Islet of Langerhans (tissue), 1 donor: Measurements from ENCODE around the gene NFS1.
"Not testable (repeated sequence)": the region's sequence is repeated elsewhere in the genome, so short reads cannot be mapped to it uniquely, and the experiment has no call there.

Source experiments
- FAIRE-seq: peaks from one replicate; lab custom pipeline; 2011; peaks lifted over from hg19 to GRCh38; lab: Jason Lieb, UNC

NFS1 gene

GRCh38 chr20:35729283-35729807, 30.2 kb upstream of the NFS1 start:
- FAIRE-seq, result no peak

- FAIRE-seq, result no peak
Observed at GRCh38 chr20:35726842-35727711, 27.9 kb upstream of the NFS1 start.

DNA sequence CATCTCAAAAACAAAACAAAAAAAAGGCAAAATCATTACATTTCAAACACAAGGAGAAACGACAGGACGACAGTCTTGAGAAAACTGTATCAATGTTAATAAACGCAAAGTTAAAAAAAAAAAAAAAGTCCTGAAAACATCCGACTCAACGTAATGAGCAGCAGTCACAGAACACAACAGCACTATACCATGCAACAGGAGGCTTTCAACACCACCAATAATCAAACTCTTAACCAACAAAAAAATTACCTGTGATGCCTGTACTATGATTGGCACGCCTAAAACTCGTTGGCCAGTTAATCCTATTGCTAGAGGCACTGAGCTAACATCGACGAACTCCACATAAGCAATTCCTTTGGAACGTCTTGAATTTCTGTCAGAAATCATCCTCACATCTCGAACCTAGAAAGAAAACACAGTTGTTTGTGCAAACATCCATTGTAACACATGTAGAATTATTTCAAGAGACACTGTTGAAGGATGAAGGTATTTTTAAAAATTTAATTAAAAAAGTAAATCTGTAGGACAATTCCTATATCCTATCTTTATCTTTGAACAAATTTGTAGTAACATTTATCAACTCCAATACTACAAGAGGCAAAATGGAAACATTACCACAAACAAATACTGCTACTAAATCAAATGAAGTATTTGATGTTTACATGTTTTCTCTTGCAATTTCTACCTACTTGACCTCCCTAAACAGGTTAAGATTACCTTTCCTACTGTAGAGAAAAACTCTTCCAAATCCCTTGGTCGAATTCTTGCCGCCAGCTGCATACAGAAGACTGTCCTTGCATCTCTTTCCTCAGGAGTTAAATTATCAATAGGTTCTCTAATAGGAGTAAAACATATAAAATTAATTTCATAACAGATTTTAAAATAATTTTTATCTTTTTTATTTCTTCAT, 25.4 kb upstream of the NFS1 start:
- no peak for FAIRE-seq

- FAIRE-seq, result not testable (repeated sequence)
Observed at GRCh38 chr20:35723652-35724320, 24.6 kb upstream of the NFS1 start.

DNA sequence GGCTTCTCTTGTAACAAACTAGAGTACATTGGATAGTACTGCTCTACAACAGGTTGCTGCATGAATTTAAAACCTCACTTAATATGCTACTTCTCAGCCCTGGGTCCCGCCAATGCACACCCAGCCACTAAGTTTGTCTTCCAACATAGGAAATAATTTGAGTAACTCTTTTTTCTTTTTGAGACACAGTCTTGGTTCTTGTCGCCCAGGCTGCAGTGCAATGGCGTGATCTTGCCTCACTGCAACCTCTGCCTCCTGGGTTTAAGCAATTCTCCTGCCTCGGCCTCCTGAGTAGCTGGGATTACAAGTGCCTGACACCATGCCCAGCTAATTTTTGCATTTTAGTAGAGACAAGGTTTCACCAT, 24.1 kb upstream of the NFS1 start:
- not testable (repeated sequence) for FAIRE-seq

GRCh38 chr20:35721621-35722020, 22.5 kb upstream of the NFS1 start:
- no peak for FAIRE-seq

- no peak for FAIRE-seq
Observed at GRCh38 chr20:35721219-35721618, 22.1 kb upstream of the NFS1 start.

- no peak for FAIRE-seq
Observed at GRCh38 chr20:35720165-35721123, 21.3 kb upstream of the NFS1 start.

- no peak for FAIRE-seq
Observed at GRCh38 chr20:35719717-35720116, 20.6 kb upstream of the NFS1 start.

- no peak for FAIRE-seq
Observed at GRCh38 chr20:35718972-35719635, 20.0 kb upstream of the NFS1 start.

- FAIRE-seq, result not testable (repeated sequence)
Observed at GRCh38 chr20:35718321-35718720, 19.2 kb upstream of the NFS1 start.

DNA sequence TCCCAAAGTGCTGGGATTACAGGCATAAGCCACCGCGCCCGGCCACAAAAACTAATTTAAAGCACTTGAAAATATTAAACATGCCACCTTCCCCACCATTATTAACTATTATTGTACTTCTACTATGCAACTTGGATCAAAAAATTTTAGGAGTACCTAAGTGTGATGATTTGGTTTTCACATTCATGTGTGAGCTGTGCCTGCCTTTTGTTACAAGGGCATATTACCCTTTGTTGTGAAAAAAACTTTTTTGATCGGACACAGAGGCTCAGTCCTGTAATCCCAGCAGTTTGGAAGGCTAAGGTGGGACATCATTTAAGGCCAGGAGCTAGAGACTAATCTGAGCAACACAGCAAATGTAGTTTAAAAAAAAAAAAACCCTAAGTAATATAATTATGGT, 17.2 kb upstream of the NFS1 start:
- no peak for FAIRE-seq

DNA sequence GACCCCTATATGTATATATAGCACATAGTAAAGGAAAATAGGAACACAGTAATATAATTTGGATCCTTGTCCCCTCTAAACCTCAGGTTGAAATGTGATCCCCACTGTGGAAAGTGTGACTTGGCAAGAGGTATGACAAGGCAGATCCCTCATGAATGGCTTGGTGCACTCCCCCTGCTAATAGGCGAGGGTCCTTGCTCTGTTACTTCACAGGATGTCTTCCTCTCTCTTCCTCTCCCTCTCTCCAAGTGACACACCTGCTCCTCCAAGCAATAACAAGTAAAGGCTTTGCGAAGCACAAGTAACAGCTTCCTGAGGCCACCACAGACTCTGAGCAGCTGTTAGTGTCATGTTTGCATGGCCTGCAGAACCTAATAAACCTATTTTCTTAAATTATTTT, 16.5 kb upstream of the NFS1 start:
- no peak for FAIRE-seq

- FAIRE-seq, result no peak
Observed at GRCh38 chr20:35714127-35714526, 15.0 kb upstream of the NFS1 start.

- FAIRE-seq, result not testable (repeated sequence)
Observed at GRCh38 chr20:35713120-35713519, 14.0 kb upstream of the NFS1 start.

GRCh38 chr20:35711588-35712209, 12.5 kb upstream of the NFS1 start:
- no peak for FAIRE-seq

- FAIRE-seq, result no peak
Observed at GRCh38 chr20:35710884-35711587, 11.9 kb upstream of the NFS1 start.

DNA sequence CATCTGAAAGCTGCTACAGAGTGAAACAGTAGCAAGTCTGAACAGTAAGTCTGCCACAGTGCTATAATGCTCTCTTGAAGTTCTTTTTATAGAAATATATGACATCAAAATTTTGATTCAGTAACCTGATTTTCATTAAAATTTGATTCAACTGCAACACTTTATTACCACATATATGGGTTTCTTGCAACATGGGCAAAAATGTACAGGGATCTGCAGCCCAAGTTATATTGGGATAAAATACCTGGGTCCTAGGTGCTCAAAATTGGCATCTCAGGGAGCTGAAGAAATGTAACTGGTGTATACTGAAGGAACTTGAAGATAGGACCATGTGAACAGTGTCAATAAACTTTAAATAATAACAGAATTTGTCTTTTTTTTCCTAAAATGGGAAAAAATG, 10.9 kb upstream of the NFS1 start:
- FAIRE-seq, result no peak

- FAIRE-seq, result no peak
Observed at GRCh38 chr20:35709259-35709658, 10.1 kb upstream of the NFS1 start.

GRCh38 chr20:35708502-35708901, 9.3 kb upstream of the NFS1 start:
- FAIRE-seq, result peak; percentile 69
